HCT116 (cell line): ENCODE data around the gene LRRC74B. TPM values are rescaled to one million over a fixed set of nuclear protein-coding genes. Genes with fewer than 3 reads are reported as not detected.

Source experiments
- ATAC-seq: fragments of 200-7000 bp; cut with Tn5 transposase; 2 replicates; pipeline ENCODE4 v1.9.1; 2020; ENCODE audit warnings: mild to moderate bottlenecking, moderate library complexity
- BruUV-seq: library from RNA; stranded (reverse); fragments of 400-500 nt; replicated peaks from 2 replicates; lab custom pipeline; 2021; lab: Mats Ljungman, UMichigan
- CTCF ChIA-PET: fragments of 300-600 bp; sonication (Branson Sonifier 250); formaldehyde crosslinking; loops from one replicate; lab custom pipeline; 2021; ENCODE audit warnings: antibody characterized with exemption; lab: Charles Lee
- POLR2A ChIA-PET: fragments of 300-600, 350-600 bp; sonication (Branson Sonifier 250); formaldehyde crosslinking; loops from one replicate; lab custom pipeline; 2021; ENCODE audit warnings: antibody characterized with exemption; lab: Charles Lee
- RAD21 ChIA-PET, 2 experiments: fragments of 300-600 bp; sonication (Branson Sonifier 250); formaldehyde crosslinking; loops; one replicate each; lab custom pipeline; 2023; ENCODE audit warnings: low total read pairs in 2 of 2; ENCODE audit not compliant: uncharacterized antibody in 2 of 2, unreplicated experiment in 2 of 2, low non-redundant PET in 1 of 2; lab: Charles Lee
- DNase-seq: peaks from one replicate; pipeline ENCODE4 v3.0.0-alpha.2; 2010; ENCODE audit warnings: low read depth, low spot score
- H2AFZ ChIP-seq: fragments of 200-600 bp; shearing (Covaris generic), sonication (generic); 2 replicates; pipeline ENCODE4 v1.6.1; 2017; ENCODE audit warnings: low read depth, mixed run types, mixed read lengths, antibody characterized with exemption, low read length; ENCODE audit not compliant: poor library complexity, severe bottlenecking
- H3K27ac ChIP-seq: 2 replicates; pipeline ENCODE4 v1.5.1; 2012; ENCODE audit warnings: low read depth, low read length
- H3K27me3 ChIP-seq: fragments of 200-600 bp; sonication (generic); 2 replicates; pipeline ENCODE4 v1.6.1; 2016; ENCODE audit warnings: mixed run types, low read length, mixed read lengths; ENCODE audit not compliant: insufficient read depth
- H3K36me3 ChIP-seq, 2 experiments: fragments of 200-500 bp in 1 of 2; fragments of 200-600 bp in 1 of 2; sonication (Bioruptor generic) in 1 of 2; sonication (generic) in 1 of 2; 2 replicates each; pipeline versions ENCODE4 v1.5.1 to v1.6.1; 2014 to 2016; ENCODE audit warnings: low read length in 2 of 2, inconsistent platforms in 1 of 2, mixed read lengths in 1 of 2, mixed run types in 1 of 2; ENCODE audit not compliant: insufficient read depth in 2 of 2, control insufficient read depth in 1 of 2
- H3K4me1 ChIP-seq, 2 experiments: fragments of 200-600 bp in 1 of 2; sonication (generic) in 1 of 2; 2 replicates each; pipeline versions ENCODE4 v1.5.1 to v1.6.1; 2012 to 2017; ENCODE audit warnings: low read length in 2 of 2, inconsistent platforms in 1 of 2, mild to moderate bottlenecking in 1 of 2, mixed read lengths in 1 of 2, mixed run types in 1 of 2, moderate library complexity in 1 of 2; ENCODE audit not compliant: insufficient read depth in 2 of 2, control insufficient read depth in 1 of 2
- H3K4me2 ChIP-seq: fragments of 200-600 bp; sonication (generic); 2 replicates; pipeline ENCODE4 v1.6.1; 2017; ENCODE audit warnings: mixed run types, low read length, mixed read lengths
- H3K4me3 ChIP-seq, 2 experiments: fragments of 200-600 bp in 1 of 2; sonication (generic) in 1 of 2; replicated peaks in 1 of 2; 2 replicates each; pipeline ENCODE4 v1.5.1; 2011 to 2016; ENCODE audit warnings: low read length in 2 of 2, control low read depth in 1 of 2, low read depth in 1 of 2, mild to moderate bottlenecking in 1 of 2, mixed read lengths in 1 of 2, mixed run types in 1 of 2
- H3K79me2 ChIP-seq: fragments of 200-600 bp; sonication (generic); 2 replicates; pipeline ENCODE4 v1.6.1; 2017; ENCODE audit warnings: mild to moderate bottlenecking, mixed run types, low read length, moderate library complexity, mixed read lengths; ENCODE audit not compliant: insufficient read depth
- H3K9ac ChIP-seq: fragments of 200-600 bp; sonication (generic); 2 replicates; pipeline ENCODE4 v1.6.1; 2016; ENCODE audit warnings: low read length, mixed read lengths
- H3K9me2 ChIP-seq: fragments of 200-600 bp; sonication (generic), shearing (Covaris generic); 2 replicates; pipeline ENCODE4 v1.6.1; 2017; ENCODE audit warnings: mixed run types, mild to moderate bottlenecking, moderate library complexity; ENCODE audit not compliant: insufficient read depth
- H3K9me3 ChIP-seq, 2 experiments: fragments of 200-500 bp in 1 of 2; fragments of 200-600 bp in 1 of 2; sonication (Bioruptor generic) in 1 of 2; sonication (generic) in 1 of 2; 2 replicates each; pipeline ENCODE4 v1.6.1; 2014 to 2017; ENCODE audit warnings: low read length in 2 of 2, mixed read lengths in 2 of 2, inconsistent platforms in 1 of 2, low read depth in 1 of 2, mild to moderate bottlenecking in 1 of 2, mixed run types in 1 of 2, moderate library complexity in 1 of 2; ENCODE audit not compliant: control insufficient read depth in 1 of 2, insufficient read depth in 1 of 2
- H4K20me1 ChIP-seq: fragments of 200-600 bp; sonication (generic), shearing (Covaris generic); 2 replicates; pipeline ENCODE4 v1.6.1; 2017; ENCODE audit warnings: mixed run types, mild to moderate bottlenecking, moderate library complexity; ENCODE audit not compliant: insufficient read depth
- EZH2 ChIP-seq: fragments of 200-600 bp; sonication (generic); IDR thresholded peaks from 2 replicates; pipeline ENCODE4 v1.6.1; 2017; ENCODE audit warnings: antibody characterized with exemption, mixed run types
- EZH2phosphoT487 ChIP-seq: fragments of 200-600 bp; IDR thresholded peaks from 2 replicates; pipeline ENCODE4 v1.6.1; 2018; ENCODE audit warnings: antibody characterized with exemption, borderline replicate concordance
- FOSL1 ChIP-seq: IDR thresholded peaks from 2 replicates; pipeline ENCODE4 v1.6.1; 2012; ENCODE audit warnings: low read depth
- JUND ChIP-seq: IDR thresholded peaks from 2 replicates; pipeline ENCODE4 v1.6.1; 2012
- REST ChIP-seq: IDR thresholded peaks from 2 replicates; pipeline ENCODE4 v1.6.1; 2012; ENCODE audit warnings: low read depth
- SIN3A ChIP-seq: IDR thresholded peaks from 2 replicates; pipeline ENCODE4 v1.6.1; 2012; ENCODE audit warnings: low read depth
- SP1 ChIP-seq: IDR thresholded peaks from 2 replicates; pipeline ENCODE4 v1.6.1; 2012; ENCODE audit warnings: low read depth
- YY1 ChIP-seq: IDR thresholded peaks from 2 replicates; pipeline ENCODE4 v1.6.1; 2011; ENCODE audit warnings: low read length, low read depth, moderate library complexity, mild to moderate bottlenecking; ENCODE audit not compliant: insufficient replicate concordance; ENCODE audit errors: extremely low read depth
- intact Hi-C: fragments of 100-400 bp; cut with micrococcal nuclease; formaldehyde crosslinking; loops from 2 replicates; pipeline ENCODE4 v1.10.0; 2022
- total RNA-seq: library from RNA; stranded (reverse); gene quantifications from one replicate; pipeline ENCODE4 v1.2.1, GENCODE V29; 2021; ENCODE audit not compliant: unreplicated experiment
- TF ChIP-seq, protein P1 (sequence below): IDR thresholded peaks from 2 replicates; pipeline ENCODE4 v1.6.1; 2012
- TF ChIP-seq, protein P2 (sequence below): IDR thresholded peaks from 2 replicates; pipeline ENCODE4 v1.6.1; 2011; ENCODE audit warnings: mild to moderate bottlenecking, low read length, moderate library complexity; ENCODE audit not compliant: insufficient replicate concordance; ENCODE audit errors: extremely low read depth

Gene LRRC74B
- total RNA-seq, 1 experiment from 2014 or later = not detected

DNA sequence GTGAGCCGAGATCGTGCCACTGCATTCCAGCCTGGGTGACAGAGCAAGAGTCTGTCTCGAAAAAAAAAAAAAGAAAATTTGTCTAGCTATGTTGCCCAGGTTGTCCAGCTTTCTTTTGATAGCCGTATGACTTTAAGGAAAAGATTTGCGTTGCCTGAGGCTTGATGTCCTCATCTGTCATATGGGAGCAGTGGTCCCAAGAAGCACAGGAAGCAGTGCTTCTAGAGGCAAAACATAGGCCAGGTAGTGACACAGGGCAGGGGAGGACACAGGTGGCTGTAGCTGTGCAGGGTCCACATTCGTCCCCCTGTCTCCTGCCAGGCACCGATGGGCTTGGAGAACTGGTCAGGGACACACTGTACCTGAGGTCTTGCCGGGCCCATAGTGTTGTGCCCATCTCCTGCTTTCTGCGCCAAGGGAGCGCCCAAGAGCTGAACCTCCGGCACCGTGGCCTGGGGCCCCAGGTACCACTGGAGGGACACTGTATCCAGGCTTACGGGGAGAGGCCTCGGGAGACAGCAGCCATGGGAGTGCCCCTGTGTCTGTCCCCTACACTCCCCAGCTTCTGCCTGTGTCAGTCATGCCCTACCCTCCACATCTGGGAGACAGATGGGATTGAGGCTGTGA, 1.4 kb downstream of the LRRC74B start (continued):
- TF ChIP-seq, protein P1, sequence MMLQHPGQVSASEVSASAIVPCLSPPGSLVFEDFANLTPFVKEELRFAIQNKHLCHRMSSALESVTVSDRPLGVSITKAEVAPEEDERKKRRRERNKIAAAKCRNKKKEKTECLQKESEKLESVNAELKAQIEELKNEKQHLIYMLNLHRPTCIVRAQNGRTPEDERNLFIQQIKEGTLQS = no peak
- TF ChIP-seq JUND (no peak), REST (no peak), SP1 (no peak), EZH2 (no peak), YY1 (no peak)

GRCh38 chr22:21047730-21048129, 2.0 kb downstream of the LRRC74B start:
- H3K79me2 ChIP-seq = no peaks in the 10 kb centered on the region
- no peak overlapping the region for H3K27ac ChIP-seq
- no peaks in the 10 kb centered on the region for H3K9me3 ChIP-seq
- DNase-seq (no peak), ATAC-seq (no peak)
- peaks cover 0 to 24% of the 10 kb centered on the region in 2 experiments; a peak in 2 of 4 replicates for H3K4me1 ChIP-seq
- no peak overlapping the region for H3K4me3 ChIP-seq
- ChIA-PET CTCF (interaction anchor here (1.6 kb wide), 1 partner anchor 55 kb away, joined by 3 read pairs; no protein-coding TSS in a partner anchor), POLR2A (no interaction called here), RAD21 (no interaction called here)
- no peaks in the 10 kb centered on the region for H4K20me1 ChIP-seq
- no peaks in the 10 kb centered on the region for H3K36me3 ChIP-seq
- no peak for TF ChIP-seq EZH2phosphoT487
- TF ChIP-seq FOSL1 = no peak
- no peak for TF ChIP-seq SIN3A
- TF ChIP-seq, protein P2, sequence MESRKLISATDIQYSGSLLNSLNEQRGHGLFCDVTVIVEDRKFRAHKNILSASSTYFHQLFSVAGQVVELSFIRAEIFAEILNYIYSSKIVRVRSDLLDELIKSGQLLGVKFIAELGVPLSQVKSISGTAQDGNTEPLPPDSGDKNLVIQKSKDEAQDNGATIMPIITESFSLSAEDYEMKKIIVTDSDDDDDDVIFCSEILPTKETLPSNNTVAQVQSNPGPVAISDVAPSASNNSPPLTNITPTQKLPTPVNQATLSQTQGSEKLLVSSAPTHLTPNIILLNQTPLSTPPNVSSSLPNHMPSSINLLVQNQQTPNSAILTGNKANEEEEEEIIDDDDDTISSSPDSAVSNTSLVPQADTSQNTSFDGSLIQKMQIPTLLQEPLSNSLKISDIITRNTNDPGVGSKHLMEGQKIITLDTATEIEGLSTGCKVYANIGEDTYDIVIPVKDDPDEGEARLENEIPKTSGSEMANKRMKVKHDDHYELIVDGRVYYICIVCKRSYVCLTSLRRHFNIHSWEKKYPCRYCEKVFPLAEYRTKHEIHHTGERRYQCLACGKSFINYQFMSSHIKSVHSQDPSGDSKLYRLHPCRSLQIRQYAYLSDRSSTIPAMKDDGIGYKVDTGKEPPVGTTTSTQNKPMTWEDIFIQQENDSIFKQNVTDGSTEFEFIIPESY = no peak
- TF ChIP-seq REST = no peak
- no peak overlapping the region for H2AFZ ChIP-seq
- intact Hi-C loops = no loop called here
- H3K9ac ChIP-seq = no peak overlapping the region
- BruUV-seq = no TSS peak
- no peaks in the 10 kb centered on the region for H3K27me3 ChIP-seq
- no peaks in the 10 kb centered on the region for H3K9me2 ChIP-seq
- H3K4me2 ChIP-seq = no peak overlapping the region
